ENCODE data around the gene TC2N.

DNA sequence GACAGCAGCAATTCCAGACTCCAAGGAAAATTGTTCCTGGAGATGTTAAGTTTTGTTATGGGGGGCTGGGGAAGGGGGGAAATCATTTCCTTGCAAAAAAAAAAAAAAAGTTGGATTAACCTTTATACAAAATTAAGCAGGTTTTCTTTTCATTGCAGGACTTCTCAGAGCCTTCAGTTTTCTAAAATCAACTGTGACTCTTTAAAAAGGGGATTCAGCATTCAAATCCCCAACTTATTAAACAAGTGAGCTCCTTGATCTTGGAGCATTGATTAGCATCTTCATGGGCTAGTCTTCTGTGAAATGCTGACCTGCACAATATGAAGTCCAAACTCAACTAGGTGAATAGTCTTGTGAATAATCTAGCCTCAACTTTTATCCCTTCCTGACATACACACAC is 7.1 kb downstream of the TC2N start:
- TF ChIP-seq ELF4 (IDR thresholded peaks at IDR 0.05) (no peak), SP1 (IDR thresholded peaks at IDR 0.05) (no peak), FOXM1 (IDR thresholded peaks at IDR 0.05; ENCODE audit: borderline replicate concordance) (no peak), FOXK2 (IDR thresholded peaks at IDR 0.05) (no peak)
